ENCODE data around the gene KLHL40.

DNA sequence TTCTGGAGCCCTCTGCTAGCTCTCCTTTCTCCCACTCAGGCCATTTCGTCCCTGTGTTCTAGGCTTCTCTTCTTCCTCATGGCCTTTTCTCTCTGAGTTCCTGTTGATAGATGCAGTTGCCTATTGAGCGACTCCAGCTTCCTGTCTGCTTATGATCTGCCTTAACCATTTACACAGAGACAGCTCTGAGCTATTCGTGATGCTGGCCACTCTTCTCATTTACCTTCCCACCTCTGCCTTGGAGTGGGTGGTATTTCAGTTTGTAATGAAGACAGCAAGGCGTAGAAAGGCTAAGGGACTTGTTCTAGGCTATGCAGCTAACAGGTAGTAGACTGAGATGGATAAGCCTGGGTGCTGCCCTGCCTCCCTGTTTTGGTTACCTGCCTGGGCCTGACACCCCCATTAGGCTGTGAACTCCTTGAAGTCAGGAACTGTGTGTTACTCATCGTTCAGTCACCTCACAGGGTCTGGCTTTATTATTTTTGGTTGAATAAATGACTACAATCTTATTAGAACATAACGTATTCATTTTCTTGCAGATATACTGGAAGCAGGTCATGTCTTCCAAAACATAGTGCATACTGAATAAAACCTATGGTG lies 44.5 kb upstream of the KLHL40 start:
- TF ChIP-seq CTCF (IDR thresholded peaks at IDR 0.05; ENCODE audit: insufficient read depth, low read depth, low read length) (no peak), EZH2 (IDR thresholded peaks at IDR 0.05; ENCODE audit: insufficient read depth, low read length) (no peak)
